ENCODE data around the gene MARF1. TPM values are rescaled to one million over a fixed set of nuclear protein-coding genes. Genes with fewer than 3 reads are reported as not detected.
"Not testable (repeated sequence)": the region's sequence is repeated elsewhere in the genome, so short reads cannot be mapped to it uniquely, and the experiment has no call there.

Gene MARF1
- total and polyA plus RNA-seq, 9 donors: 16.9 to 34.1 (median 29.2) TPM

- Histone ChIP-seq H3K4me1 (ENCODE audit: control insufficient read depth, insufficient read depth, low read length) (no peaks in the 10 kb centered on the region), H3K4me3 (ENCODE audit: low read length) (no peak overlapping the region), H3K9me3 (replicated peaks; ENCODE audit: control insufficient read depth, low read depth, low read length) (no peaks in the 10 kb centered on the region), H3K27me3 (ENCODE audit: control insufficient read depth, insufficient read depth, low read length) (no peaks in the 10 kb centered on the region), H3K27ac (ENCODE audit: low read length) (no peak overlapping the region), H3K36me3 (ENCODE audit: control insufficient read depth, insufficient read depth, low read length) (peaks cover 76% of the 10 kb centered on the region)
- no peak for DNase-seq
- WGBS (ENCODE audit: insufficient coverage): no CpG with 5 or more reads among the region's 4 CpGs
These were observed 29.3 kb downstream of the MARF1 start for GRCh38 chr16:15613676-15614075.

- Histone ChIP-seq H3K36me3 (ENCODE audit: control insufficient read depth, insufficient read depth, low read length) (peaks cover 71% of the 10 kb centered on the region), H3K27ac (ENCODE audit: low read length) (no peak overlapping the region), H3K9me3 (replicated peaks; ENCODE audit: control insufficient read depth, low read depth, low read length) (no peaks in the 10 kb centered on the region), H3K4me1 (ENCODE audit: control insufficient read depth, insufficient read depth, low read length) (peaks cover 4% of the 10 kb centered on the region), H3K4me3 (ENCODE audit: low read length) (no peak overlapping the region), H3K27me3 (ENCODE audit: control insufficient read depth, insufficient read depth, low read length) (no peaks in the 10 kb centered on the region)
- DNase-seq: no peak
- 62% methylated on average over 3 of the region's 7 CpGs for WGBS (ENCODE audit: insufficient coverage)
These were observed 31.3 kb downstream of the MARF1 start for GRCh38 chr16:15611610-15612009.

- WGBS (ENCODE audit: insufficient coverage): 96% methylated on average over 10 of the region's 10 CpGs
These were observed 32.5 kb downstream of the MARF1 start for GRCh38 chr16:15610369-15610871.

GRCh38 chr16:15609286-15609649 lies 33.7 kb downstream of the MARF1 start:
- Histone ChIP-seq H3K4me3 (ENCODE audit: low read length) (no peak overlapping the region), H3K27me3 (ENCODE audit: control insufficient read depth, insufficient read depth, low read length) (no peaks in the 10 kb centered on the region), H3K27ac (ENCODE audit: low read length) (no peak overlapping the region), H3K36me3 (ENCODE audit: control insufficient read depth, insufficient read depth, low read length) (peaks cover 77% of the 10 kb centered on the region), H3K4me1 (ENCODE audit: control insufficient read depth, insufficient read depth, low read length) (peaks cover 4% of the 10 kb centered on the region), H3K9me3 (replicated peaks; ENCODE audit: control insufficient read depth, low read depth, low read length) (no peaks in the 10 kb centered on the region)
- no peak for DNase-seq
- WGBS (ENCODE audit: insufficient coverage): 100% methylated on average over 3 of the region's 6 CpGs

More at GRCh38 chr16:15610369-15610871, 32.5 kb downstream of the MARF1 start:
- peaks cover 72% of the 10 kb centered on the region for H3K36me3 ChIP-seq (ENCODE audit: control insufficient read depth, insufficient read depth, low read length)
- peaks cover 4% of the 10 kb centered on the region for H3K4me1 ChIP-seq (ENCODE audit: control insufficient read depth, insufficient read depth, low read length)
- no peak overlapping the region for H3K4me3 ChIP-seq (ENCODE audit: low read length)
- no peaks in the 10 kb centered on the region for H3K9me3 ChIP-seq (replicated peaks; ENCODE audit: control insufficient read depth, low read depth, low read length)
- no peak overlapping the region for H3K27ac ChIP-seq (ENCODE audit: low read length)
- H3K27me3 ChIP-seq (ENCODE audit: control insufficient read depth, insufficient read depth, low read length): no peaks in the 10 kb centered on the region
- no peak for DNase-seq

GRCh38 chr16:15608398-15609285 lies 34.3 kb downstream of the MARF1 start:
- DNase-seq: no peak
- Histone ChIP-seq H3K4me1 (ENCODE audit: control insufficient read depth, insufficient read depth, low read length) (peaks cover 4% of the 10 kb centered on the region), H3K27ac (ENCODE audit: low read length) (no peak overlapping the region), H3K4me3 (ENCODE audit: low read length) (no peak overlapping the region), H3K27me3 (ENCODE audit: control insufficient read depth, insufficient read depth, low read length) (no peaks in the 10 kb centered on the region), H3K9me3 (replicated peaks; ENCODE audit: control insufficient read depth, low read depth, low read length) (no peaks in the 10 kb centered on the region), H3K36me3 (ENCODE audit: control insufficient read depth, insufficient read depth, low read length) (peaks cover 79% of the 10 kb centered on the region)
- 96% methylated on average over 7 of the region's 19 CpGs for WGBS (ENCODE audit: insufficient coverage)

GRCh38 chr16:15607700-15608396 lies 35.1 kb downstream of the MARF1 start:
- Histone ChIP-seq H3K36me3 (ENCODE audit: control insufficient read depth, insufficient read depth, low read length) (peaks cover 80% of the 10 kb centered on the region), H3K4me3 (ENCODE audit: low read length) (no peak overlapping the region), H3K4me1 (ENCODE audit: control insufficient read depth, insufficient read depth, low read length) (peaks cover 4% of the 10 kb centered on the region), H3K9me3 (replicated peaks; ENCODE audit: control insufficient read depth, low read depth, low read length) (no peaks in the 10 kb centered on the region), H3K27me3 (ENCODE audit: control insufficient read depth, insufficient read depth, low read length) (no peaks in the 10 kb centered on the region), H3K27ac (ENCODE audit: low read length) (peak overlapping the region; percentile 42)
- WGBS (ENCODE audit: insufficient coverage): 57% methylated on average over 3 of the region's 13 CpGs
- DNase-seq: peak; percentile 23

GRCh38 chr16:15607221-15607699 lies 35.7 kb downstream of the MARF1 start:
- Histone ChIP-seq H3K27ac (ENCODE audit: low read length) (peak overlapping the region; percentile 42), H3K36me3 (ENCODE audit: control insufficient read depth, insufficient read depth, low read length) (peaks cover 79% of the 10 kb centered on the region)
- not testable (repeated sequence) for H3K9me3 ChIP-seq (replicated peaks; ENCODE audit: control insufficient read depth, low read depth, low read length); DNase-seq; H3K27me3 ChIP-seq (ENCODE audit: control insufficient read depth, insufficient read depth, low read length); H3K4me1 ChIP-seq (ENCODE audit: control insufficient read depth, insufficient read depth, low read length); H3K4me3 ChIP-seq (ENCODE audit: low read length)
- WGBS (ENCODE audit: insufficient coverage): no CpG with 5 or more reads among the region's 12 CpGs

GRCh38 chr16:15606518-15607220 lies 36.3 kb downstream of the MARF1 start:
- Histone ChIP-seq H3K36me3 (ENCODE audit: control insufficient read depth, insufficient read depth, low read length) (peaks cover 79% of the 10 kb centered on the region), H3K4me1 (ENCODE audit: control insufficient read depth, insufficient read depth, low read length) (peaks cover 4% of the 10 kb centered on the region), H3K9me3 (replicated peaks; ENCODE audit: control insufficient read depth, low read depth, low read length) (no peaks in the 10 kb centered on the region), H3K27me3 (ENCODE audit: control insufficient read depth, insufficient read depth, low read length) (no peaks in the 10 kb centered on the region), H3K4me3 (ENCODE audit: low read length) (no peak overlapping the region), H3K27ac (ENCODE audit: low read length) (no peak overlapping the region)
- 96% methylated on average over 4 of the region's 5 CpGs for WGBS (ENCODE audit: insufficient coverage)
- no peak for DNase-seq

GRCh38 chr16:15605839-15606517 lies 37.0 kb downstream of the MARF1 start:
- H3K9me3 ChIP-seq (replicated peaks; ENCODE audit: control insufficient read depth, low read depth, low read length): no peaks in the 10 kb centered on the region
- no peak overlapping the region for H3K27ac ChIP-seq (ENCODE audit: low read length)
- 87% methylated on average over 13 of the region's 13 CpGs for WGBS (ENCODE audit: insufficient coverage)
- DNase-seq: no peak
- no peaks in the 10 kb centered on the region for H3K27me3 ChIP-seq (ENCODE audit: control insufficient read depth, insufficient read depth, low read length)
- peaks cover 81% of the 10 kb centered on the region for H3K36me3 ChIP-seq (ENCODE audit: control insufficient read depth, insufficient read depth, low read length)
- peaks cover 4% of the 10 kb centered on the region for H3K4me1 ChIP-seq (ENCODE audit: control insufficient read depth, insufficient read depth, low read length)
- no peak overlapping the region for H3K4me3 ChIP-seq (ENCODE audit: low read length)

Measured in muscle of leg (tissue), 11 donors.